Panc1 (cell line): ENCODE measurements around the gene RPL14. TPM values are rescaled to one million over a fixed set of nuclear protein-coding genes. Genes with fewer than 3 reads are reported as not detected.

Source experiments
- ATAC-seq: fragments of 200-7000 bp; cut with Tn5 transposase; 2 replicates; pipeline ENCODE4 v1.9.1; 2020; ENCODE audit warnings: mild to moderate bottlenecking, moderate library complexity
- BruUV-seq: library from RNA; stranded (reverse); fragments of 400-500 nt; replicated peaks from 2 replicates; lab custom pipeline; 2021; lab: Mats Ljungman, UMichigan
- CTCF ChIA-PET: fragments of 300-600 bp; sonication (Branson Sonifier 250); formaldehyde crosslinking; loops from one replicate; lab custom pipeline; 2022; ENCODE audit warnings: antibody characterized with exemption; lab: Charles Lee
- POLR2A ChIA-PET: fragments of 300-600 bp; sonication (Branson Sonifier 250); formaldehyde crosslinking; loops from one replicate; lab custom pipeline; 2022; ENCODE audit warnings: antibody characterized with exemption; lab: Charles Lee
- DNase-seq: peaks from one replicate; pipeline ENCODE4 v3.0.0-alpha.2; 2010; ENCODE audit warnings: low read depth, low spot score
- H3K27ac ChIP-seq: 2 replicates; pipeline ENCODE4 v1.5.1; 2011; ENCODE audit warnings: mild to moderate bottlenecking, low read length, inconsistent platforms
- H3K27me3 ChIP-seq: fragments of 200-500 bp; sonication (Bioruptor generic); 2 replicates; pipeline ENCODE4 v1.6.0; 2014; ENCODE audit warnings: low read length, inconsistent platforms; ENCODE audit not compliant: control insufficient read depth, insufficient read depth
- H3K36me3 ChIP-seq: fragments of 200-500 bp; sonication (Bioruptor generic); 2 replicates; pipeline ENCODE4 v1.5.1; 2014; ENCODE audit warnings: inconsistent platforms, mild to moderate bottlenecking, low read length, moderate library complexity; ENCODE audit not compliant: control insufficient read depth, insufficient read depth
- H3K4me1 ChIP-seq: 2 replicates; pipeline ENCODE4 v1.5.1; 2011; ENCODE audit warnings: inconsistent platforms, mild to moderate bottlenecking, low read length, moderate library complexity; ENCODE audit not compliant: control insufficient read depth, insufficient read depth
- H3K4me3 ChIP-seq, 2 experiments: 2 replicates each; pipeline ENCODE4 v1.5.1; 2011 to 2012; ENCODE audit warnings: low read depth in 2 of 2, low read length in 2 of 2, mild to moderate bottlenecking in 2 of 2, inconsistent platforms in 1 of 2, moderate library complexity in 1 of 2
- H3K9me3 ChIP-seq: fragments of 200-500 bp; sonication (Bioruptor generic); 2 replicates; pipeline ENCODE4 v1.5.1; 2014; ENCODE audit warnings: low read depth, mild to moderate bottlenecking, inconsistent platforms, low read length, moderate library complexity; ENCODE audit not compliant: control insufficient read depth, insufficient read depth
- CTCF ChIP-seq: fragments of 450-650 bp; IDR thresholded peaks from 2 replicates; pipeline ENCODE4 v1.5.1; 2017; ENCODE audit warnings: mild to moderate bottlenecking
- POLR2AphosphoS5 ChIP-seq: IDR thresholded peaks from 2 replicates; pipeline ENCODE4 v1.6.1; 2012; ENCODE audit warnings: mild to moderate bottlenecking, low read depth, low read length, moderate library complexity
- REST ChIP-seq, 2 experiments: IDR thresholded peaks; 2 replicates each; pipeline ENCODE4 v1.6.1; 2011 to 2012; ENCODE audit warnings: low read depth in 2 of 2, control low read depth in 1 of 2, low read length in 1 of 2, mild to moderate bottlenecking in 1 of 2, moderate library complexity in 1 of 2; ENCODE audit not compliant: insufficient read depth in 1 of 2
- SIN3A ChIP-seq: IDR thresholded peaks from 2 replicates; pipeline ENCODE4 v1.6.1; 2012; ENCODE audit warnings: low read depth, mild to moderate bottlenecking, low read length, moderate library complexity, borderline replicate concordance; ENCODE audit not compliant: insufficient read depth
- TCF7L2 ChIP-seq: IDR thresholded peaks from 2 replicates; pipeline ENCODE4 v1.6.1; 2011; ENCODE audit warnings: mild to moderate bottlenecking, low read depth, low read length, inconsistent platforms
- in situ Hi-C: cut with HindIII; loops from 2 replicates; pipeline ENCODE4 v1.10.0; 2016; ENCODE audit warnings: low sequenced_read_pairs, low pct_unique_long_range_greater_than_20kb
- intact Hi-C: fragments of 100-400 bp; cut with micrococcal nuclease; formaldehyde crosslinking; loops from one replicate; pipeline ENCODE4 v1.10.0; 2022; ENCODE audit not compliant: unreplicated experiment
- total RNA-seq: library from RNA; stranded (reverse); gene quantifications from one replicate; pipeline ENCODE4 v1.2.1, GENCODE V29; 2021; ENCODE audit not compliant: unreplicated experiment

The RPL14 gene
- total RNA-seq, 1 experiment from 2014 or later: 1,134 TPM

- H3K27ac ChIP-seq: no peak overlapping the region
- in situ Hi-C loops (no loop called here), intact Hi-C loops (no loop called here)
- no peak for TF ChIP-seq POLR2AphosphoS5
- TF ChIP-seq REST (IDR thresholded peaks at IDR 0.05; ENCODE audit: insufficient read depth in 1 of 2, low read depth in 2 of 2, low read length in 1 of 2): no peak
- no peak for TF ChIP-seq CTCF
- TF ChIP-seq SIN3A: no peak
- no peak for TF ChIP-seq TCF7L2
- POLR2A ChIA-PET: no interaction called here
- CTCF ChIA-PET: no interaction called here
- DNase-seq (no peak), ATAC-seq (peak; percentile 57)
- no peaks in the 10 kb centered on the region; the same call in 1 of the 2 replicates for H3K4me1 ChIP-seq
- no peaks in the 10 kb centered on the region for H3K27me3 ChIP-seq
- BruUV-seq: no TSS peak
- H3K4me3 ChIP-seq: no peak overlapping the region
- H3K9me3 ChIP-seq: no peaks in the 10 kb centered on the region
- peaks cover 16% of the 10 kb centered on the region; the same call in 1 of the 2 replicates for H3K36me3 ChIP-seq
These were observed 8.3 kb downstream of the RPL14 start for GRCh38 chr3:40465456-40465855.

- intact Hi-C loops: no loop called here
- Histone ChIP-seq H3K27me3 (no peaks in the 10 kb centered on the region), H3K4me3 (no peak overlapping the region), H3K27ac (no peak overlapping the region), H3K4me1 (no peaks in the 10 kb centered on the region; the same call in 1 of the 2 replicates), H3K9me3 (no peaks in the 10 kb centered on the region), H3K36me3 (peaks cover 4% of the 10 kb centered on the region; the same call in 1 of the 2 replicates)
- no peak for ATAC-seq
- TF ChIP-seq SIN3A (no peak), CTCF (no peak), POLR2AphosphoS5 (no peak), REST (IDR thresholded peaks at IDR 0.05; ENCODE audit: insufficient read depth in 1 of 2, low read depth in 2 of 2, low read length in 1 of 2) (no peak), TCF7L2 (no peak)
- no peak for DNase-seq
- ChIA-PET POLR2A (no interaction called here), CTCF (no interaction called here)
- in situ Hi-C loops: no loop called here
- no TSS peak for BruUV-seq
These were observed 10.9 kb downstream of the RPL14 start for GRCh38 chr3:40468018-40468417.
